ENCODE measurements around the gene DTHD1.

DNA sequence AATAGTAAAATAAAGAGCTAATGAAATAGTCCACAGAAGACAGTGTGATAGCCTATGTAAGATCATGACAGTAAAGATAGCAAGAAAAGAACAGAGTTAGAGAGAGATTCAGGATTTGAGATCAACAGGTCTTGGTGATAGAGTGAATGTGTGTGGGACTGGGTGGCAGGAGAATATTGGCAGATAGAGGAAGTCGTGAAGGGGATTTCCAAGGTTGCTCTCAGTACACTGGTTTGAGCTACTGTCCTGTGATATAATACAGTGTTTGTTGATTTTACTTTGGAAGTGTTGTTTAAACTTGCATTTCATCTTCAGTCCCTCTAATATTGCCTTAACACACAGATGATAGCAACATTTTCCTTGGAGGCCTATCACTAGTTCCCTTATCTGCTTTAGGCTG is 44.1 kb downstream of the DTHD1 start:
- no peak for TF ChIP-seq POLR2A (IDR thresholded peaks at IDR 0.05)
- TF ChIP-seq, protein P1, sequence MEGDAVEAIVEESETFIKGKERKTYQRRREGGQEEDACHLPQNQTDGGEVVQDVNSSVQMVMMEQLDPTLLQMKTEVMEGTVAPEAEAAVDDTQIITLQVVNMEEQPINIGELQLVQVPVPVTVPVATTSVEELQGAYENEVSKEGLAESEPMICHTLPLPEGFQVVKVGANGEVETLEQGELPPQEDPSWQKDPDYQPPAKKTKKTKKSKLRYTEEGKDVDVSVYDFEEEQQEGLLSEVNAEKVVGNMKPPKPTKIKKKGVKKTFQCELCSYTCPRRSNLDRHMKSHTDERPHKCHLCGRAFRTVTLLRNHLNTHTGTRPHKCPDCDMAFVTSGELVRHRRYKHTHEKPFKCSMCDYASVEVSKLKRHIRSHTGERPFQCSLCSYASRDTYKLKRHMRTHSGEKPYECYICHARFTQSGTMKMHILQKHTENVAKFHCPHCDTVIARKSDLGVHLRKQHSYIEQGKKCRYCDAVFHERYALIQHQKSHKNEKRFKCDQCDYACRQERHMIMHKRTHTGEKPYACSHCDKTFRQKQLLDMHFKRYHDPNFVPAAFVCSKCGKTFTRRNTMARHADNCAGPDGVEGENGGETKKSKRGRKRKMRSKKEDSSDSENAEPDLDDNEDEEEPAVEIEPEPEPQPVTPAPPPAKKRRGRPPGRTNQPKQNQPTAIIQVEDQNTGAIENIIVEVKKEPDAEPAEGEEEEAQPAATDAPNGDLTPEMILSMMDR (IDR thresholded peaks at IDR 0.05) = no peak

All from heart left ventricle (tissue), 13 donors.